ENCODE measurements around the gene PRR33.

DNA sequence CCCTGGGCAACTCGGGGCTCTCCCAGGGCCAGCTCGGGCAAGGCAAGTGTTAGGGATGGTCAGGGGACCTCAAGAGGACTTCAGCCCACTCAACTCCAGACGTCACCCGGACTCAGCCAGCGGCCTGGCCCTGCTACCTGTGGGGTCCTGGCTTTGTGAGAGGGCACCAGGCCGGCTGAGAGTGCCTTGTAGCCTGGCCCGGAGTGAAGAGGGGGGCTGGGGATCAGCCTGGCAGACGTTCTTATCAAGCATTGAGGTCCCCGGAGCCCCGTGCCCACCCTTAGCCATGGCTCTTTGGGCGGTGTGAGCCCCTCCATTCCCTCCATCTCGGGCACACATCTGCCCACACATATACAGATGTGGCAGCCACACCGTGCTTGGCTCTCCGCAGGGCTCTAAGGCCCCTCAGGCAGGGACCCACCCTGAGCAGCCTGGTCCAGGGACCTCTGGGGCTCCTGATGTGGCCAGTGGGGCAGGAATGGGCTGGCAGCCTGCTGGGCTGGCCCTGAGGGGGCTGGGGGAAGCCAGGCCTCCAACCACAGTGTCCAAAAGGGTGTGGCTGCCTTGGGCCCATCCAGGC, 23.5 kb downstream of the PRR33 start:
- TF ChIP-seq POLR2A (IDR thresholded peaks at IDR 0.05; ENCODE audit: low read depth), result no peak
- TF ChIP-seq, protein P1, sequence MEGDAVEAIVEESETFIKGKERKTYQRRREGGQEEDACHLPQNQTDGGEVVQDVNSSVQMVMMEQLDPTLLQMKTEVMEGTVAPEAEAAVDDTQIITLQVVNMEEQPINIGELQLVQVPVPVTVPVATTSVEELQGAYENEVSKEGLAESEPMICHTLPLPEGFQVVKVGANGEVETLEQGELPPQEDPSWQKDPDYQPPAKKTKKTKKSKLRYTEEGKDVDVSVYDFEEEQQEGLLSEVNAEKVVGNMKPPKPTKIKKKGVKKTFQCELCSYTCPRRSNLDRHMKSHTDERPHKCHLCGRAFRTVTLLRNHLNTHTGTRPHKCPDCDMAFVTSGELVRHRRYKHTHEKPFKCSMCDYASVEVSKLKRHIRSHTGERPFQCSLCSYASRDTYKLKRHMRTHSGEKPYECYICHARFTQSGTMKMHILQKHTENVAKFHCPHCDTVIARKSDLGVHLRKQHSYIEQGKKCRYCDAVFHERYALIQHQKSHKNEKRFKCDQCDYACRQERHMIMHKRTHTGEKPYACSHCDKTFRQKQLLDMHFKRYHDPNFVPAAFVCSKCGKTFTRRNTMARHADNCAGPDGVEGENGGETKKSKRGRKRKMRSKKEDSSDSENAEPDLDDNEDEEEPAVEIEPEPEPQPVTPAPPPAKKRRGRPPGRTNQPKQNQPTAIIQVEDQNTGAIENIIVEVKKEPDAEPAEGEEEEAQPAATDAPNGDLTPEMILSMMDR (IDR thresholded peaks at IDR 0.05), result no peak

Measured in esophagus muscularis mucosa (tissue), 3 donors.